Hippocampal formation (tissue), 2 donors: ENCODE measurements around the gene VEZF1.
A peak's percentile ranks its signal among the peaks of the same experiment; 100 is the strongest.

Source experiments
- DNase-seq, 2 donors: peaks; one replicate each; lab custom pipeline; 2025; lab: John Stamatoyannopoulos, UW

Gene VEZF1

DNA sequence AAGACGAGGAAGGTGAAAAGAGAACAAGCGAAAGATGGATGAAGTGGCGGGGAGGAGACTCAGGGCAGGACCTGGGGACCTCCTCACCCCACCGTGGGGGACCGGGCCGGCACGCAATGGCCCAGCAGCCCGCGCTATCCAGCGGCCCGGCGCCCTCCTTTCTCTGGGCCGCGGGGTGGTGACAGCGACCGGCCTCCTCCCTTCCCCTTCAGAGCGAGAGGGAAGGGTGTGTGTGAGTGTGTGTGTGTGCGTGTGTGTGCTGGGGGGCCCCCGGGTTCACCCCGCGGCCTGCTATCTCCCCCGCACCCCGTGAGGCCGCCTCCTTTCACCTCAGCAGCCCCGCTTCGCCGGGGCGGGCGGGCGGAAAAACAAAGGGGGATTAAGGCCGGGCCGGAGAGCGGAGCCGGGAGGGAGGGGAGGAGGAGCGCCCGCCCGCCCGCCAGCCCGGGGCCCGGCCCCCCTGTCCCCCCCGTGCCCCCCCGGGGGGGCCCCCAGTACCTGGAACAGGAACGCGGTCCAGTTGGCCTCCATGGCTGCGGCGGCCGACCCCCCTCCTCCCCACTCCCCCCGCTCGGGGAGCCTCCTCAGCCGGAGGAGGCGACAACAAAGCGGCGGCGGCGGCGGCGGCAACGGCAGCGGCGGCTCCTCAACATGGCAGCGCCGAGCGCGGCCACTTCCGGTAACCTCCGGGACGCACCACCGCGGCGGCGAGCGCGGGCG lies at the start of gene VEZF1:
TSS of gene VEZF1 (minus strand) at position 674 of the 720 bp plus-strand sequence. CDS start at position 531, 143 bp downstream.
- peak; percentile 48 to 91 for DNase-seq

GRCh38 chr17:58032691-58033415 lies 44.8 kb upstream of the VEZF1 start:
- DNase-seq: no peak

DNA sequence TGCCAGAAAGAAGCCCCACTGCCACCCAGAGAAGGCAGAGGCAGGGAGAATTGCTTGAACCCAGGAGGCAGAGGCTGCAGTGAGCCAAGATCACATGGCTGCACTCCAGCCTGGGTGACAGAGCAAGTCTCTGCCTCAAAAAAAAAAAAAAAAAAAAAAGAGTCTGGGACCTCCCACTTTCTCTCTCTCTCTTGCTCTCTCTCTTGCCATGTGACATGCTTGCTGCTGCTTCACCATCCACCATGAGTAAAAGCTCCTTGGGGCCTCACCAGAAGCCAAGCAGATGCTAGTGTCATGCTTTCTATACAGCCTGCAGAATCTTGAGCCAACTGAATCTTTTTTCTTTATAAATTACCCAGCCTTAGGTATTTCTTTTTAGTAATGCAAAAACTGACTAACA lies 40.5 kb upstream of the VEZF1 start:
- no peak for DNase-seq

GRCh38 chr17:58020401-58020800 lies 32.3 kb upstream of the VEZF1 start:
- no peak for DNase-seq

- no peak for DNase-seq
Measured at GRCh38 chr17:58019521-58019920, 31.5 kb upstream of the VEZF1 start.

DNA sequence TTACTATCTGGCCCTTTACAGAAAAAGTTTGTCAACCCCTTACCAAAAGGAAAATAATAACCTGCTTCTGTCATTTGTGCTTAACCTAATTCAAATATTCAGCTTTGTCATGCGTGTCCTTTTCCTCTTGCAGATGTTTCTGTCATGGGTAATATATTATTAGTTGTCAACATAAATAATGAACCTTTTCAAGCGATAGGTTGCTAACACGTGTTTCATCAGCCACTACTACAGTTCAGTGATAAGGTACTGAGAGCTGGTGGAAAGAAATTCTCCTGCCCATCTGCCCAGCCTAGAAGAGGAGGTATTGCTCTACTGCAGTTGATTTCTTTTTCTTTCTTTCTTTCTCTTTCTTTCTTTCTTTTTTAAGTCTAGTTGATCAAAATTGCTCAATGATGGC lies 31.0 kb upstream of the VEZF1 start:
- DNase-seq: no peak

DNA sequence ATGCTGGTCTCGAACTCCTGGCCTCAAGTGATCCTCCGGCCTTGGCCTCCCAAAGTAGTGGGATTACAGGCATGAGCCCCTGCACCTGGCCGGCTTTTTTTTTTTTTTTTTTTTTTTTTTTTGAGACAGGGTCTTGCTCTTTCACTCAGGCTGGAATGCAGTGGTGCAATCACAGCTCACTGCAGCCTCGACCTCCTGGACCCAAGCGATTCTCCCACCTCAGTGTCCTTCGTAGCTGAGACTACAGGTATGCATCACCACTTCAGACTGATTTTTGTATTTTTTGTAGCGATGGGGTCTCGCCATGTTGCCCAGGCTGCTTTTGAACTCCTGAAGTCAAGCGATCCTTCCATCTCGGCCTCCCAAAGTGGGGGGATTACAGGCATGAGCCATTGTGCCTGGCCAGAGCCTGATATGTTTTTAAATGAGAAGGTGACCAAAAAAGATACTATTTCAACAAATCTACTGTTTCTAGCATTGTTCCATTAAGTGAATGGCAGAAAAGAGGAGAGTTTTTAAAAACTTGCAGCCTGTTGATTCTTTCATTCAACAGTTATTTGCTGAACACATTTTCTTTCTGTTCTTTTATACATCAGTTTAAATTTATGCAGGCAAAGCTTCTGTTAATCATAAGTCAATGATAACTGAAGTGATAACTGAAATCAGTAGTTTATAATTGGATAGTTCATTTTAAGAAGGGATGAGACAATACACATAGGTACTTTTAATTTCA lies 22.2 kb upstream of the VEZF1 start:
- DNase-seq: no peak

- DNase-seq: no peak
Measured at GRCh38 chr17:58007781-58008706, 20.0 kb upstream of the VEZF1 start.

DNA sequence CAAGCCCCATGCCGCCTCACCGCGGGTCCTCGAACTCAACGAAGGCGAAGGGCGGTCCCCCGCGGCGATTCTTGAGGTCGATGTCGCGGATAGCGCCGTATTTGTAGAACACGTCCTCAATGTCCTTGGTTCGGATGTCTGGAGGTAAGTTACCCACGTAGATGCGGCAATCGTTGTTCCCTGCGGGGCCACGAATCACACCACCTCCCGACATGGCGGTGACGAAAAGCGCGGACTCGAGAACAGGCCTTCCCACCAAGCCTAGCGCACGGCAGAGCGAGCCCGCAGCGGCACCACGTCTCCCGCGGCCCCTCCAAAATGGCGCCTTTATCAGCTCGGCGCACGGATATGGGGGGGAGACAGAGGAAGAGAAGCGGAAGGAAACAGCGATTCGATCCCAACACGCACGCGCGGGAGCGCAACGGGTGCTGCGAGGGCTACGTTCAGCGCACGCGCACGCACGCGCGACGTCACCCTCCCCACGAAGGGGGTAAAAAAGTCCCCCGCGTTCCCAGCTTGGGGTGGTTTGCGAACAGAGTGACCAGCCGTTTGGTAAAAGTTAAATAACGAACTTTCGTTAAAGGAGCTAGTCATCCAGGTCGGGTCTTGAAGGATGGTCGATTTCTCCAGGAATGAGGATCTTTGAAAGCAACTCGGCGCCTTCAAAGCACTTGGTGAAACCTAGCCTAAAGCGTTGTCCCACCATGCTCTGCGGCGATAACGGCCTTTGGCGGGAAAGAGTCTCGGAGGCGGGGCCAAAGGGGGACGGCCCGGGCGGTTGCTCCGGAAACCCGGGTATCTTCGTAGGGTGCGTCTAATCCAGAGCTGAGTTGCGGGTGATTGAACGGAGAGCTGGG lies 19.1 kb upstream of the VEZF1 start, which contains the start of gene SRSF1:
TSS of gene SRSF1 (minus strand) at position 323 of the 857 bp plus-strand sequence. CDS start at position 214, 109 bp downstream.
- peak; percentile 94 to 95 for DNase-seq

DNA sequence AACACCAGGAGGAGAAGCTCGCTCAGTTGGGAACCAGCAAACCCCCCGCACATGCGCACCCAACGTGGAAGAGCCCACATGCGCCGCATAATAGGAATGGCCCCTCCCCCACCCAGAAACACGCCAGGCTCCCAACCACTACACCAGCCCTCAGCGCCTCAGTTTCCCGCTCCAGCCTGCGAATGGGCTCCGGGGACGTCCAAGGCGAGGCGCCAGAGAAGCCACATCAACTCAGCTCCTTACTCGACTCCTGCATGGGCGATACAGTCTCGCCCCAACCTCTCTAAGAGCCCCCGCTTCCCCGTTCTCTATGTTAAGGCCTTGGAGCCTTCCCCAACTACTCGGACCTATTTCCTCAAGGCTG lies 18.5 kb upstream of the VEZF1 start:
- DNase-seq: peak in 1 of 2 donors; percentile 61

DNA sequence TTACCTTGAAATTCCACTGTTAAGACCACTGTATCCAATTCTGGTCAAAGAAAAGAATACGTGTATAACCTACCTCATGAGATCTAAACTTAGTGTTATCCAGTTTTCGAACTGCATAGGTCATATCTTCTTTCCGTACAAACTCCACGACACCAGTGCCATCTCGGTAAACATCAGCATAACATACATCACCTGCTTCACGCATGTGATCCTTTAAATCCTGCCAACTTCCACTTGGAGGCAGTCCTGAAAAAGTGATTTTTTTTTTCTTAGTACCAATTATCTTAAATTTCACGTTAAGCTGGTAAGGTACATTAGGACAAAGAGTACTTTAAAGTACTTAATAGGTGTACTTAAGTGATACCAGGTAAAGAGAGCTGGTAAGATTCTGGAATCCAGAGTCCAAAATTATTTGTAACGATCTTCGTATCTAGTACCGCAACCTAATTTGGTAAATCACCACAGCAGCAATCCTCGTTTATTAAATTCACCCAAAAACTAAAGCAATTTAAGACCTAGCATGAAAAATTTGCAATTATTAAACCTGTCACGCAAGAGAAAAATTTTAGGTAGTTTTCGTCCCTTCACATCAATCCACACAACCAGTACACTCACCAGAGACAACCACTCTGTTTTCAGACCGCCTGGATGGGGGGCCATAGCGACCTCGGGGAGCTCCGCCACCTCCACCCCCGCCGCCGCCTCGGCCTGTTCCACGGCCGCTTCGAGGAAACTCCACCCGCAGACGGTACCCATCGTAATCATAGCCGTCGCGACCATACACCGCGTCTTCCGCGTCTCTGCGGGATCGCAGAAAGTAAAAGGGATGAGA lies 17.9 kb upstream of the VEZF1 start:
- DNase-seq: no peak

DNA sequence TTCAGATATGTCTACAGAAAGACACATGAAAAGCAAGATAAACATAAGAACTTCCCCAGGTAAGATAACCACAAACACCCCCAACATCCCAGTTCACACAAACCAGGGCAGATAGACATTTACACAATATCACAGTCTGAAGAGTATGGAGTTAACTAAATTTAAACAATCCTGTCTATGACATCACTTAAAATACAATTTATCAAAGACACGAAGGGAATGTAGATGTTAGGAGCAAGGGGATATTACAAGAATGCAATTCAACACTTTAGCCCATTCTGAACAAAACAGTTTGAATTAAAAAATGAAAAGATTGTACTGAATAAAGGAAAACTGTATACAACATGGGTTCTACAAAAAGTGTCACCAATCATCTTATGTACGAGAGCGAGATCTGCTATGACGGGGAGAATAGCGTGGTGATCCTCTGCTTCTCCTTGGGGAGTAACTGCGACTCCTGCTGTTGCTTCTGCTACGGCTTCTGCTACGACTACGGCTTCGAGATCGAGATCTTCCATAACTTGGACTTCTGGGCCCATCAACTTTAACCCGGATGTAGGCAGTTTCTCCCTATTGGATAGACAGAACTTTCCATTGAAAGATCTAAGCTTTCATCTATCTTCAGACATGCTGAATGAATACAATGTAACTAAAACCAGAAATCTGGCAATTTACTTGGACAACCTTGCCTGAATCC lies 17.1 kb upstream of the VEZF1 start:
- DNase-seq: no peak

- no peak for DNase-seq
Measured at GRCh38 chr17:58004060-58004459, 16.0 kb upstream of the VEZF1 start.

DNA sequence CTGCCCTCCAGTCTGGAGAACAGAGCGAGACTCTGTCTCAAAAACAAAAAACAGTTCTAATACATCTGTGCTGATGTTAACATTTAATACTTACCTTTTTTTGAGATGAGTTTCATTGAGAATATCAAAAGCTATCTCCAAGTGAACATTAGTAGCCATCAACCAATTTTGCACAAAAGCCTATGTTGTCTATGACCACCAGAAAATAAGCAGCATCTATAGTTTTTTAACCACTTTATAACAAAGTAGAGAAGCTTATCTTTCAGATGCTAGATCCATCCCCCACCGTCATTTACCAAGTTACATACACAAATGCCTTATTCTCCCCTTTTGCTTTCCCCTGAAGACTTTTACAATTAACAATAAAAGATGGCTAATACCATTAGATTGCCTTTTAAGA lies 14.9 kb upstream of the VEZF1 start:
- DNase-seq: no peak

- DNase-seq: no peak
Measured at GRCh38 chr17:58002154-58002948, 14.3 kb upstream of the VEZF1 start.

GRCh38 chr17:58001461-58002124 lies 13.5 kb upstream of the VEZF1 start:
- no peak for DNase-seq

GRCh38 chr17:57999496-58000017 lies 11.5 kb upstream of the VEZF1 start:
- DNase-seq: peak in 1 of 2 donors; percentile 78
